NCI-H1048 (cell line): Measurements from ENCODE around the gene MSRB3.

ENCODE experiments used
- DNase-seq: peaks from one replicate; lab custom pipeline; 2025; lab: John Stamatoyannopoulos, UW

MSRB3 gene

GRCh38 chr12:65325183-65325582 lies 46.7 kb downstream of the MSRB3 start:
- no peak for DNase-seq

GRCh38 chr12:65326616-65327015 lies 48.1 kb downstream of the MSRB3 start:
- no peak for DNase-seq

- DNase-seq = no peak
These were observed 49.0 kb downstream of the MSRB3 start for GRCh38 chr12:65327207-65328076.

GRCh38 chr12:65329721-65330120 lies 51.2 kb downstream of the MSRB3 start:
- DNase-seq = no peak

- DNase-seq = no peak
These were observed 51.8 kb downstream of the MSRB3 start for GRCh38 chr12:65330331-65330730.

- DNase-seq = no peak
These were observed 53.0 kb downstream of the MSRB3 start for GRCh38 chr12:65331456-65331855.

GRCh38 chr12:65333649-65334048 lies 55.2 kb downstream of the MSRB3 start:
- DNase-seq = no peak

GRCh38 chr12:65334521-65334920 lies 56.0 kb downstream of the MSRB3 start:
- no peak for DNase-seq

GRCh38 chr12:65335021-65335714 lies 56.7 kb downstream of the MSRB3 start:
- DNase-seq = no peak

GRCh38 chr12:65335981-65336380 lies 57.5 kb downstream of the MSRB3 start:
- no peak for DNase-seq

- no peak for DNase-seq
These were observed 60.7 kb downstream of the MSRB3 start for GRCh38 chr12:65339161-65339560.

- DNase-seq = no peak
These were observed 64.7 kb downstream of the MSRB3 start for GRCh38 chr12:65343230-65343629.

- no peak for DNase-seq
These were observed 65.3 kb downstream of the MSRB3 start for GRCh38 chr12:65343801-65344200.

GRCh38 chr12:65355461-65355860 lies 77.0 kb downstream of the MSRB3 start:
- DNase-seq = no peak

GRCh38 chr12:65362234-65363031 lies 84.0 kb downstream of the MSRB3 start:
- no peak for DNase-seq

- no peak for DNase-seq
These were observed 85.6 kb downstream of the MSRB3 start for GRCh38 chr12:65364046-65364445.

- no peak for DNase-seq
These were observed 88.9 kb downstream of the MSRB3 start for GRCh38 chr12:65367396-65367795.

GRCh38 chr12:65368055-65368454 lies 89.6 kb downstream of the MSRB3 start:
- DNase-seq = no peak

- DNase-seq = no peak
These were observed 94.1 kb downstream of the MSRB3 start for GRCh38 chr12:65372574-65372973.

- no peak for DNase-seq
These were observed 105.8 kb downstream of the MSRB3 start for GRCh38 chr12:65384240-65384639.

- no peak for DNase-seq
These were observed 108.9 kb downstream of the MSRB3 start for GRCh38 chr12:65387396-65387795.

- no peak for DNase-seq
These were observed 111.0 kb downstream of the MSRB3 start for GRCh38 chr12:65389436-65389835.

GRCh38 chr12:65391711-65392110 lies 113.2 kb downstream of the MSRB3 start:
- DNase-seq = no peak
